ENCODE measurements around the gene IL22RA1. TPM values are rescaled to one million over a fixed set of nuclear protein-coding genes. Genes with fewer than 3 reads are reported as not detected.

Gene IL22RA1
- total RNA-seq, 1 donor = not detected

- Histone ChIP-seq H3K4me3 (ENCODE audit: low read length) (no peak overlapping the region), H3K4me1 (ENCODE audit: insufficient read depth, low read length) (no peaks in the 10 kb centered on the region), H3K9me3 (ENCODE audit: low read depth, low read length) (no peaks in the 10 kb centered on the region), H3K27me3 (ENCODE audit: insufficient read depth, low read length) (no peaks in the 10 kb centered on the region)
Observed at GRCh38 chr1:24119489-24119858, 23.5 kb downstream of the IL22RA1 start.

GRCh38 chr1:24118410-24119242 lies 24.3 kb downstream of the IL22RA1 start:
- H3K27me3 ChIP-seq (ENCODE audit: insufficient read depth, low read length) = no peaks in the 10 kb centered on the region

GRCh38 chr1:24117722-24118409 lies 25.1 kb downstream of the IL22RA1 start:
- no peaks in the 10 kb centered on the region for H3K4me1 ChIP-seq (ENCODE audit: insufficient read depth, low read length)
- no peaks in the 10 kb centered on the region for H3K9me3 ChIP-seq (ENCODE audit: low read depth, low read length)
- no peaks in the 10 kb centered on the region for H3K27me3 ChIP-seq (ENCODE audit: insufficient read depth, low read length)
- no peak overlapping the region for H3K4me3 ChIP-seq (ENCODE audit: low read length)

More at GRCh38 chr1:24118410-24119242, 24.3 kb downstream of the IL22RA1 start:
- no peak overlapping the region for H3K4me3 ChIP-seq (ENCODE audit: low read length)
- no peaks in the 10 kb centered on the region for H3K9me3 ChIP-seq (ENCODE audit: low read depth, low read length)
- H3K4me1 ChIP-seq (ENCODE audit: insufficient read depth, low read length) = no peaks in the 10 kb centered on the region

- Histone ChIP-seq H3K27me3 (ENCODE audit: insufficient read depth, low read length) (no peaks in the 10 kb centered on the region), H3K9me3 (ENCODE audit: low read depth, low read length) (no peaks in the 10 kb centered on the region), H3K4me3 (ENCODE audit: low read length) (no peak overlapping the region), H3K4me1 (ENCODE audit: insufficient read depth, low read length) (no peaks in the 10 kb centered on the region)
Observed at GRCh38 chr1:24117132-24117531, 25.8 kb downstream of the IL22RA1 start.

DNA sequence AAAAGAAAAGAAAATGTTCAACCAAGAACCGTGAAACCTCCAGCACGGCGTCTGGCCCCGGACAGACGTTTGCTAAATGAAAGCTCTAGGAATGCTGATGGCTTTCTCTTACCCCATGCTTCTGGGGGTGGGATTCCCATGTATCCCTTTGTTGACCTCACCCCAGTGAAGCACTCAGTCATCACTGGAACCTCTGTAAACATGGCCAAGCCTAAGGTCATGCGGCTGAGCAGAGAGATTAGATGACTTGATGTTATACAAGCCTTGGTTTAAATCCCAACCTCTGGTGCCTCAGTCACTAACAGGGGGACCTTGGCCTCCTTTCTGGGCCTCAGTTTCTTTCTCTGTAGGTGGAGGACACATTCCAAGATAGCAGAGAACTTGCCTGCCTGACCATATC lies 28.2 kb downstream of the IL22RA1 start:
- H3K27me3 ChIP-seq (ENCODE audit: insufficient read depth, low read length) = no peaks in the 10 kb centered on the region
- H3K4me3 ChIP-seq (ENCODE audit: low read length) = no peak overlapping the region
- no peaks in the 10 kb centered on the region for H3K4me1 ChIP-seq (ENCODE audit: insufficient read depth, low read length)
- H3K9me3 ChIP-seq (ENCODE audit: low read depth, low read length) = no peaks in the 10 kb centered on the region

- Histone ChIP-seq H3K27me3 (ENCODE audit: insufficient read depth, low read length) (no peaks in the 10 kb centered on the region), H3K4me1 (ENCODE audit: insufficient read depth, low read length) (no peaks in the 10 kb centered on the region)
Observed at GRCh38 chr1:24113641-24114033, 29.3 kb downstream of the IL22RA1 start.

GRCh38 chr1:24111996-24112779 lies 30.8 kb downstream of the IL22RA1 start, which contains the start of gene MYOM3:
TSS of gene MYOM3 (minus strand) at chr1:24112135. CDS start at chr1:24108636, 3,499 bp downstream.
- Histone ChIP-seq H3K27me3 (ENCODE audit: insufficient read depth, low read length) (no peaks in the 10 kb centered on the region), H3K4me1 (ENCODE audit: insufficient read depth, low read length) (no peaks in the 10 kb centered on the region), H3K4me3 (ENCODE audit: low read length) (no peak within 1 kb of the TSS), H3K9me3 (ENCODE audit: low read depth, low read length) (no peaks in the 10 kb centered on the region)

More at GRCh38 chr1:24113641-24114033, 29.3 kb downstream of the IL22RA1 start:
- Histone ChIP-seq H3K4me3 (ENCODE audit: low read length) (no peak overlapping the region), H3K9me3 (ENCODE audit: low read depth, low read length) (no peaks in the 10 kb centered on the region)

GRCh38 chr1:24111262-24111995 lies 31.5 kb downstream of the IL22RA1 start:
- Histone ChIP-seq H3K4me3 (ENCODE audit: low read length) (no peak overlapping the region), H3K4me1 (ENCODE audit: insufficient read depth, low read length) (no peaks in the 10 kb centered on the region), H3K27me3 (ENCODE audit: insufficient read depth, low read length) (no peaks in the 10 kb centered on the region), H3K9me3 (ENCODE audit: low read depth, low read length) (no peaks in the 10 kb centered on the region)

GRCh38 chr1:24110642-24111261 lies 32.2 kb downstream of the IL22RA1 start:
- no peaks in the 10 kb centered on the region for H3K27me3 ChIP-seq (ENCODE audit: insufficient read depth, low read length)
- no peaks in the 10 kb centered on the region for H3K9me3 ChIP-seq (ENCODE audit: low read depth, low read length)
- no peaks in the 10 kb centered on the region for H3K4me1 ChIP-seq (ENCODE audit: insufficient read depth, low read length)
- no peak overlapping the region for H3K4me3 ChIP-seq (ENCODE audit: low read length)

- H3K9me3 ChIP-seq (ENCODE audit: low read depth, low read length) = no peaks in the 10 kb centered on the region
- no peaks in the 10 kb centered on the region for H3K27me3 ChIP-seq (ENCODE audit: insufficient read depth, low read length)
- no peaks in the 10 kb centered on the region for H3K4me1 ChIP-seq (ENCODE audit: insufficient read depth, low read length)
- no peak overlapping the region for H3K4me3 ChIP-seq (ENCODE audit: low read length)
Observed at GRCh38 chr1:24109686-24110475, 33.1 kb downstream of the IL22RA1 start.

GRCh38 chr1:24109166-24109483 lies 33.8 kb downstream of the IL22RA1 start:
- Histone ChIP-seq H3K9me3 (ENCODE audit: low read depth, low read length) (no peaks in the 10 kb centered on the region), H3K27me3 (ENCODE audit: insufficient read depth, low read length) (no peaks in the 10 kb centered on the region), H3K4me1 (ENCODE audit: insufficient read depth, low read length) (no peaks in the 10 kb centered on the region), H3K4me3 (ENCODE audit: low read length) (no peak overlapping the region)

- Histone ChIP-seq H3K9me3 (ENCODE audit: low read depth, low read length) (no peaks in the 10 kb centered on the region), H3K4me1 (ENCODE audit: insufficient read depth, low read length) (no peaks in the 10 kb centered on the region), H3K4me3 (ENCODE audit: low read length) (no peak overlapping the region), H3K27me3 (ENCODE audit: insufficient read depth, low read length) (no peaks in the 10 kb centered on the region)
Observed at GRCh38 chr1:24108334-24109165, 34.4 kb downstream of the IL22RA1 start.

Measured in mononuclear cell (primary cell).